IPS-18c (cell line): Measurements from ENCODE around the gene ERICH6.

Experiments
- H3K4me3 ChIP-seq: 2 replicates; pipeline ENCODE4 v1.7.0; 2013; ENCODE audit warnings: low read depth, mild to moderate bottlenecking, low read length, moderate library complexity; ENCODE audit not compliant: insufficient read depth
- H3K9me3 ChIP-seq: one replicate; pipeline ENCODE4 v1.6.1; 2013; ENCODE audit warnings: mild to moderate bottlenecking, low read length, moderate library complexity; ENCODE audit not compliant: control insufficient read depth, insufficient read depth

The ERICH6 gene

GRCh38 chr3:150703756-150704344 is at the start of gene ERICH6:
Gene ERICH6, minus strand, starts transcription at chr3:150703920. Its CDS starts 22 bp downstream, at chr3:150703898.
- Histone ChIP-seq H3K9me3 (peaks cover 2% of the 10 kb centered on the region), H3K4me3 (peak within 1 kb of the TSS; percentile 44)

GRCh38 chr3:150751781-150752263 is 48.1 kb upstream of the ERICH6 start:
- no peak overlapping the region for H3K4me3 ChIP-seq
- no peaks in the 10 kb centered on the region for H3K9me3 ChIP-seq

GRCh38 chr3:150749255-150749654 is 45.5 kb upstream of the ERICH6 start:
- Histone ChIP-seq H3K9me3 (no peaks in the 10 kb centered on the region), H3K4me3 (no peak overlapping the region)

- no peak overlapping the region for H3K4me3 ChIP-seq
- no peaks in the 10 kb centered on the region for H3K9me3 ChIP-seq
Observed at GRCh38 chr3:150748684-150749047, 44.9 kb upstream of the ERICH6 start.

- Histone ChIP-seq H3K9me3 (no peaks in the 10 kb centered on the region), H3K4me3 (no peak overlapping the region)
Observed at GRCh38 chr3:150747886-150748683, 44.4 kb upstream of the ERICH6 start.

- no peaks in the 10 kb centered on the region for H3K9me3 ChIP-seq
Observed at GRCh38 chr3:150746791-150747590, 43.3 kb upstream of the ERICH6 start.

GRCh38 chr3:150745832-150746231 is 42.1 kb upstream of the ERICH6 start:
- H3K4me3 ChIP-seq = no peak overlapping the region
- no peaks in the 10 kb centered on the region for H3K9me3 ChIP-seq

More at GRCh38 chr3:150746791-150747590, 43.3 kb upstream of the ERICH6 start:
- H3K4me3 ChIP-seq = no peak overlapping the region

GRCh38 chr3:150744919-150745211 is 41.1 kb upstream of the ERICH6 start:
- H3K9me3 ChIP-seq = no peaks in the 10 kb centered on the region
- no peak overlapping the region for H3K4me3 ChIP-seq

GRCh38 chr3:150744041-150744918 is 40.6 kb upstream of the ERICH6 start:
- H3K4me3 ChIP-seq = no peak overlapping the region
- H3K9me3 ChIP-seq = no peaks in the 10 kb centered on the region

- H3K9me3 ChIP-seq = no peaks in the 10 kb centered on the region
- no peak overlapping the region for H3K4me3 ChIP-seq
Observed at GRCh38 chr3:150743508-150743907, 39.8 kb upstream of the ERICH6 start.

- H3K9me3 ChIP-seq = no peaks in the 10 kb centered on the region
- no peak overlapping the region for H3K4me3 ChIP-seq
Observed at GRCh38 chr3:150742679-150743078, 39.0 kb upstream of the ERICH6 start.

GRCh38 chr3:150742141-150742523 is 38.4 kb upstream of the ERICH6 start:
- Histone ChIP-seq H3K9me3 (no peaks in the 10 kb centered on the region), H3K4me3 (no peak overlapping the region)

- no peak overlapping the region for H3K4me3 ChIP-seq
- no peaks in the 10 kb centered on the region for H3K9me3 ChIP-seq
Observed at GRCh38 chr3:150741497-150742140, 37.9 kb upstream of the ERICH6 start.

- no peak overlapping the region for H3K4me3 ChIP-seq
- H3K9me3 ChIP-seq = no peaks in the 10 kb centered on the region
Observed at GRCh38 chr3:150740733-150741496, 37.2 kb upstream of the ERICH6 start.

GRCh38 chr3:150739877-150740645 is 36.3 kb upstream of the ERICH6 start:
- Histone ChIP-seq H3K4me3 (no peak overlapping the region), H3K9me3 (no peaks in the 10 kb centered on the region)
